ENCODE measurements around the gene KMT5C.

DNA sequence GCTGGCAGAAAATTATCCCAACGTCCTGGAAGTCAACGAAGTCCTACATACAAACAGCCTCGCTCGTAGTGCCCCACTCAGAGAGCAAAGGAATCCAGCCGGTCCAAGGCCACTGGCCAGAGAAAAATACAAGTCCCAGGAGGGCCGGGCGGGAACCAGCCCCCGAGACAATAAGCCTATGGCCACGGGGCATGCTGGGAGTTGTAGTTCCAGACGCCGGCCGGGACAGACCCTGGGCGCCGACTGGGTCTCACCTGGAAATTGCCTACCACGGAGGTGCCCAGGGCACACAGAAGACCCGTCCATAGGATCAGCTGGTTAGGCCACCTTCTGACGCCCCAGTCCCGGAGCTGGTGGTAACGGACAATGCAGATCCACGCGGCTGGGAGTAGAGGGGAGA lies 19.9 kb upstream of the KMT5C start:
- TF ChIP-seq POLR2A (IDR thresholded peaks at IDR 0.05; ENCODE audit: low read depth, low read length) (no peak), TAF1 (IDR thresholded peaks at IDR 0.05; ENCODE audit: borderline replicate concordance, low read depth, low read length) (no peak)
